H9 (cell line): ENCODE data around the gene HECW1. TPM values are rescaled to one million over a fixed set of nuclear protein-coding genes. Genes with fewer than 3 reads are reported as not detected.

Source experiments
- DNase-seq: peaks from one replicate; pipeline ENCODE4 v3.0.0-alpha.2; 2017
- H2AFZ ChIP-seq: one replicate; pipeline ENCODE4 v1.6.1; 2013; ENCODE audit warnings: mild to moderate bottlenecking, low read length, control low read depth, moderate library complexity
- H2AK5ac ChIP-seq: 2 replicates; pipeline ENCODE4 v1.6.1; 2013; ENCODE audit warnings: low read length, control low read depth, mixed read lengths; ENCODE audit not compliant: insufficient read length
- H2BK120ac ChIP-seq: one replicate; pipeline ENCODE4 v1.6.1; 2013; ENCODE audit warnings: low read depth, mild to moderate bottlenecking, low read length, control low read depth, inconsistent platforms; ENCODE audit not compliant: poor library complexity, severe bottlenecking
- H2BK12ac ChIP-seq: 2 replicates; pipeline ENCODE4 v1.6.1; 2013; ENCODE audit warnings: low read length, control low read depth, mixed read lengths, low read depth; ENCODE audit not compliant: insufficient read length
- H2BK15ac ChIP-seq: 2 replicates; pipeline ENCODE4 v1.6.1; 2013; ENCODE audit warnings: low read depth, low read length, control low read depth
- H2BK20ac ChIP-seq: one replicate; pipeline ENCODE4 v1.6.1; 2013; ENCODE audit warnings: low read depth, mild to moderate bottlenecking, low read length, control low read depth, inconsistent platforms; ENCODE audit not compliant: poor library complexity, severe bottlenecking
- H2BK5ac ChIP-seq: 2 replicates; pipeline ENCODE4 v1.6.1; 2013; ENCODE audit warnings: low read length, control low read depth, mixed read lengths; ENCODE audit not compliant: insufficient read length
- H3K14ac ChIP-seq: 2 replicates; pipeline ENCODE4 v1.6.1; 2013; ENCODE audit warnings: low read length, control low read depth; ENCODE audit not compliant: insufficient read depth
- H3K18ac ChIP-seq: 2 replicates; pipeline ENCODE4 v1.6.1; 2013; ENCODE audit warnings: low read depth, mild to moderate bottlenecking, mixed read lengths, low read length, control low read depth; ENCODE audit not compliant: insufficient read length
- H3K23ac ChIP-seq: 2 replicates; pipeline ENCODE4 v1.6.1; 2013; ENCODE audit warnings: low read length, control low read depth, mixed read lengths, low read depth; ENCODE audit not compliant: insufficient read length
- H3K23me2 ChIP-seq: 2 replicates; pipeline ENCODE4 v1.6.1; 2013; ENCODE audit warnings: low read depth, mild to moderate bottlenecking, mixed read lengths, low read length, control low read depth; ENCODE audit not compliant: insufficient read length, poor library complexity, severe bottlenecking
- H3K27ac ChIP-seq: 2 replicates; pipeline ENCODE4 v1.5.1; 2013; ENCODE audit warnings: low read length, control low read depth, mixed read lengths, low read depth; ENCODE audit not compliant: insufficient read length
- H3K27me3 ChIP-seq: 2 replicates; pipeline ENCODE4 v1.6.1; 2013; ENCODE audit warnings: low read length, control low read depth, inconsistent platforms; ENCODE audit not compliant: insufficient read depth
- H3K4ac ChIP-seq: 2 replicates; pipeline ENCODE4 v1.6.1; 2013; ENCODE audit warnings: low read depth, mild to moderate bottlenecking, control low read depth, inconsistent platforms, low read length, moderate library complexity
- H3K4me1 ChIP-seq: 2 replicates; pipeline ENCODE4 v1.6.1; 2013; ENCODE audit warnings: low read length, control low read depth, inconsistent platforms; ENCODE audit not compliant: insufficient read depth
- H3K4me2 ChIP-seq: 2 replicates; pipeline ENCODE4 v1.6.1; 2013; ENCODE audit warnings: low read length, control low read depth, mixed read lengths; ENCODE audit not compliant: insufficient read length, insufficient read depth
- H3K56ac ChIP-seq: 2 replicates; pipeline ENCODE4 v1.6.1; 2013; ENCODE audit warnings: low read depth, mild to moderate bottlenecking, mixed read lengths, low read length, control low read depth; ENCODE audit not compliant: insufficient read length
- H3K79me1 ChIP-seq: 2 replicates; pipeline ENCODE4 v1.6.1; 2013; ENCODE audit warnings: low read depth, mild to moderate bottlenecking, moderate library complexity, low read length, control low read depth, inconsistent platforms; ENCODE audit not compliant: insufficient read depth, poor library complexity, severe bottlenecking
- H3K79me2 ChIP-seq: 2 replicates; pipeline ENCODE4 v1.6.1; 2013; ENCODE audit warnings: low read length, control low read depth, inconsistent platforms; ENCODE audit not compliant: insufficient read depth
- H3K9ac ChIP-seq: 2 replicates; pipeline ENCODE4 v1.6.1; 2013; ENCODE audit warnings: low read length, control low read depth, mixed read lengths; ENCODE audit not compliant: insufficient read length; ENCODE audit errors: extremely low read depth
- H3K9me3 ChIP-seq: one replicate; pipeline ENCODE4 v1.6.1; 2013; ENCODE audit warnings: low read depth, low read length, inconsistent platforms; ENCODE audit not compliant: control insufficient read depth
- H3T11ph ChIP-seq: one replicate; pipeline ENCODE4 v1.6.1; 2013; ENCODE audit warnings: mild to moderate bottlenecking, low read length, control low read depth, inconsistent platforms
- H4K20me1 ChIP-seq: one replicate; pipeline ENCODE4 v1.6.1; 2013; ENCODE audit not compliant: control insufficient read depth, insufficient read length, insufficient read depth
- H4K5ac ChIP-seq: 2 replicates; pipeline ENCODE4 v1.6.1; 2013; ENCODE audit warnings: low read depth, mild to moderate bottlenecking, mixed read lengths, low read length, control low read depth; ENCODE audit not compliant: insufficient read length
- H4K8ac ChIP-seq: replicated peaks from 2 replicates; pipeline ENCODE4 v1.6.1; 2013; ENCODE audit warnings: low read length, control low read depth, mixed read lengths, low read depth; ENCODE audit not compliant: insufficient read length
- H4K91ac ChIP-seq: 2 replicates; pipeline ENCODE4 v1.6.1; 2013; ENCODE audit warnings: low read depth, mild to moderate bottlenecking, moderate library complexity, mixed read lengths, low read length, control low read depth; ENCODE audit not compliant: insufficient read length
- H3K27ac Mint-ChIP-seq, 3 experiments: 2 replicates in 2 of 3; 3 replicates in 1 of 3; pipeline ENCODE4 v1.8.0; 2020 to 2021; ENCODE audit warnings: mixed read lengths in 3 of 3, mild to moderate bottlenecking in 1 of 3, moderate library complexity in 1 of 3
- H3K27me3 Mint-ChIP-seq: 2 replicates; pipeline ENCODE4 v1.8.0; 2021; ENCODE audit warnings: low read depth, mild to moderate bottlenecking, moderate library complexity, mixed read lengths
- H3K36me3 Mint-ChIP-seq, 3 experiments: 2 replicates in 2 of 3; 3 replicates in 1 of 3; pipeline ENCODE4 v1.8.0; 2020 to 2021; ENCODE audit warnings: low read depth in 3 of 3, mixed read lengths in 3 of 3; ENCODE audit not compliant: insufficient read depth in 1 of 3
- H3K4me1 Mint-ChIP-seq, 2 experiments: 2 replicates each; pipeline ENCODE4 v1.8.0; 2020; ENCODE audit warnings: mixed read lengths in 2 of 2
- H3K4me3 Mint-ChIP-seq, 2 experiments: 2 replicates in 1 of 2; 3 replicates in 1 of 2; pipeline ENCODE4 v1.8.0; 2020 to 2021; ENCODE audit warnings: mild to moderate bottlenecking in 2 of 2, mixed read lengths in 2 of 2, moderate library complexity in 1 of 2
- H3K9me3 Mint-ChIP-seq, 2 experiments: 2 replicates in 1 of 2; 3 replicates in 1 of 2; pipeline ENCODE4 v1.8.0; 2020; ENCODE audit warnings: mild to moderate bottlenecking in 2 of 2, mixed read lengths in 2 of 2, moderate library complexity in 1 of 2
- CTCF ChIP-seq: fragments of 200-600 bp; sonication (generic); conservative IDR thresholded peaks from 3 replicates; pipeline ENCODE4 v1.8.0; 2021; ENCODE audit warnings: antibody characterized with exemption, mild to moderate bottlenecking
- WGBS: extraction: QIAGEN DNeasy Blood & Tissue Kit; methylation state at CpG from one replicate; pipeline ENCODE4 v1.1.7; 2013; ENCODE audit warnings: missing lambda C conversion rate, low lambda C conversion rate, mixed read lengths; ENCODE audit not compliant: insufficient read length; ENCODE audit errors: extremely low coverage; 5-methylcytosine and 5-hydroxymethylcytosine counted together
- total RNA-seq: library from RNA; stranded (reverse); gene quantifications from 2 replicates; pipeline ENCODE4 v1.2.1, GENCODE V29; 2021

The HECW1 gene
- total RNA-seq, 1 experiment from 2014 or later = 5.0 TPM

DNA sequence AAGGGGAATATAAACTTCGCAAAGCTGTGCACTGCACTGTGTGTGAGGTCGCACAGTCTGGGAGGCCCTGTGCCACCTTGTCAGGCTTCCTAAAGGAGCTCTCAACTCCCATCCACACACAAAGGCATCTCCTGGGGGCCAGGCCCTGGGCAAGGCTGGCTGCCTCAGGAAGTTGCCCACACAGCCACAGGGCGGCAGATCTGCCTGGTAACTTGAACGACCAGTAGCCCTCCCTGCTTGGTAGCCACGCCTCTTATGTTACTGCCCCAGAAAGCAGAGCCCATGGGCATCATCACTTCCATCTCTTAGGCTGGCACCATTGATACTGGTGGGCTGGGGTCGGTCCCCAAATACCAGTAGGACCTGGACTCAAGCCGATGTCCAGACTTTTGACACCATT, 82.8 kb downstream of the HECW1 start:
- Histone ChIP-seq H3K4me1 (peaks cover 14% of the 10 kb centered on the region; the same call in 1 of the 2 replicates), H2BK12ac (peak overlapping the region; percentile 4), H4K5ac (no peak overlapping the region), H4K20me1 (peaks cover 3% of the 10 kb centered on the region), H2AFZ (no peak overlapping the region), H3K23me2 (no peaks in the 10 kb centered on the region), H3K27me3 (no peaks in the 10 kb centered on the region), H2BK5ac (no peak overlapping the region), H2AK5ac (no peak overlapping the region), H3K9ac (no peak overlapping the region), H3T11ph (no peak overlapping the region), H3K79me1 (no peaks in the 10 kb centered on the region), H2BK15ac (no peak overlapping the region), H3K23ac (no peak overlapping the region), H2BK20ac (no peak overlapping the region), H3K14ac (no peak overlapping the region; the same call in 1 of the 2 replicates), H3K18ac (peak overlapping the region; percentile 76), H2BK120ac (no peak overlapping the region), H3K9me3 (no peaks in the 10 kb centered on the region), H4K8ac (no peak overlapping the region), H3K4ac (no peak overlapping the region), H3K27ac (no peak overlapping the region), H3K56ac (no peak overlapping the region), H3K4me2 (no peak overlapping the region), H4K91ac (no peak overlapping the region), H3K79me2 (no peaks in the 10 kb centered on the region)
- Mint-ChIP-seq H3K4me3 (no peak overlapping the region), H3K4me1 (peaks cover 35 to 42% of the 10 kb centered on the region in 2 experiments), H3K27me3 (no peaks in the 10 kb centered on the region), H3K27ac (no peak overlapping the region), H3K9me3 (no peaks in the 10 kb centered on the region), H3K36me3 (no peaks in the 10 kb centered on the region)
- no peak for TF ChIP-seq CTCF
- WGBS = no CpG with 5 or more reads among the region's 7 CpGs
- no peak for DNase-seq
